ENCODE measurements around the gene GPR141. TPM values are rescaled to one million over a fixed set of nuclear protein-coding genes. Genes with fewer than 3 reads are reported as not detected.

GPR141 gene
- total RNA-seq, result 0.26 TPM in 1 of 2 replicates, not detected in the other

GRCh38 chr7:37683246-37684120 is at the start of gene GPR141:
Gene GPR141, plus strand, starts transcription at chr7:37683766. Its CDS starts 56,628 bp downstream, at chr7:37740394.

Other genes starting within 250 kb of the GPR141 start
- gene ELMO1, start 234.9 kb upstream of the GPR141 start, total RNA-seq, result 0.52 and 2.3 TPM in 2 replicates
- not detected in 2 replicates for gene NME8, start 164.8 kb downstream of the GPR141 start, total RNA-seq
- gene SFRP4, start 233.1 kb downstream of the GPR141 start, total RNA-seq, result 0.39 TPM in 1 of 2 replicates, not detected in the other
- gene EPDR1, start 236.9 kb downstream of the GPR141 start, total RNA-seq, result 4.6 and 11.4 TPM in 2 replicates